BE2C (cell line): ENCODE results near the gene SLC6A8.

Experiments used
- DNase-seq: peaks from one replicate; pipeline ENCODE4 v3.0.0-alpha.2; 2020
- H3K27me3 ChIP-seq: fragments of 250-450 bp; sonication (Bioruptor Pico); 2 replicates; pipeline ENCODE4 v1.5.1; 2020; ENCODE audit warnings: mild to moderate bottlenecking
- H3K36me3 ChIP-seq: fragments of 250-450 bp; sonication (Bioruptor Pico); 2 replicates; pipeline ENCODE4 v1.5.1; 2020; ENCODE audit warnings: mild to moderate bottlenecking
- H3K4me1 ChIP-seq: fragments of 250-450 bp; sonication (Bioruptor Pico); 2 replicates; pipeline ENCODE4 v1.5.1; 2020
- H3K4me3 ChIP-seq: 2 replicates; pipeline ENCODE4 v1.5.1; 2011; ENCODE audit warnings: low read depth, low read length
- H3K9me3 ChIP-seq: fragments of 250-450 bp; sonication (Bioruptor Pico); 2 replicates; pipeline ENCODE4 v1.5.1; 2020
- CTCF ChIP-seq: IDR thresholded peaks from 2 replicates; pipeline ENCODE4 v1.5.1; 2012; ENCODE audit warnings: mild to moderate bottlenecking, low read depth, low read length

The SLC6A8 gene

DNA sequence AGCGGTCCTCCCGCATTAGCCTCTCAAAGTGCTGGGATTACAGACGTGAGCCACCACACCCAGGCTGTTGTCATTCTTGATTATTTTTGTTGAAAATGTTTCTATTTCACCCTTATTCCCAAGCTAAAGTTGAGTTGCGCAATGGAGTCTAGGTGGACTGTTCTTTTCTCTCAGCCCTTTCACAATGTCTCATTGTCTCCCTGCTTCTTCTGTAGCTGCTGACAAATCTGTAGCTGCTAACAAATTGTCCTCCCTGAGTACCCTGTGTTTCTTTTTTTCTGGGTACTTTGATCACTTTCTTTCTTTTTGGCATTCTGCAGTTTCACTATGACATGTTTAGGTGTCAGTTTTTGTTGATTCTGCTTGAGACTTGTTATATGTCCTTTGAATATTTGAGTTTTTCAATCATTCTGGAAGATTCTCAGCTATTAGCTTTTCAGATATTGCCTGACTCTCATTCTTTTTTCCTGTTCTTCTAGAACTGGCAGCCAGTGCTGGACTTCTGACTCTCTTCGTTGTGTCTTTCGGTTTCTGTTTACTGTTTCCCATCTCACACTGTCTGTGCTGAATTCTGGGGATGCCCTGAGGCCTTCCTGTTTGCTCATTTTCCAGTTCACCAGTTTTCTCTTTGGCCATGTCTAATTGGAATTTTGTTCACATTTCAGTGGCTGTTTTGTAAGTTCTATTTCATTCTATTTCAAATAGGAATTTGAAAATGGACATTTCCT, 43.6 kb downstream of the SLC6A8 start:
- no peak for DNase-seq
- no peaks in the 10 kb centered on the region for H3K36me3 ChIP-seq
- no peak overlapping the region for H3K4me3 ChIP-seq
- H3K9me3 ChIP-seq = no peaks in the 10 kb centered on the region
- H3K4me1 ChIP-seq = peaks cover 8% of the 10 kb centered on the region
- no peak for TF ChIP-seq CTCF
- H3K27me3 ChIP-seq = no peaks in the 10 kb centered on the region

DNA sequence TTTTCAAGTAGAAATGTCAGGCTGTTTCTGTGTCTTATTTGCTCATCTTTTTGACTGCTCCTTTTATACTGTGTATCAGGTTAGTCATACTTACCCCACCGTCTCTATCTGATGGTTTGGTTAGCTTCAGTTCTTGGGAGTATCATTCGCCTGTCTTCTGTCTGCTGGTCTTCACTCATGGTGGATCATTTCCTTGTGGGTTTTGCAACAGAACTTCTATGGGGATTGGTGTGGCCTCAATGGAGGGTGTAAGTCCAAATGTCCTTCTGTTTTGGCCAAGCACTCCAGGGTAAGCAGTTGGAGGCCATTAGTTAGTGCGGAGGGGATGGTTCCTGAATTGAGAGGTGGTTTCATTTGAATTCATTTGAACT, 44.1 kb downstream of the SLC6A8 start:
- no peak for DNase-seq
- Histone ChIP-seq H3K27me3 (no peaks in the 10 kb centered on the region), H3K36me3 (no peaks in the 10 kb centered on the region), H3K4me3 (no peak overlapping the region), H3K9me3 (no peaks in the 10 kb centered on the region), H3K4me1 (peaks cover 13% of the 10 kb centered on the region)
- no peak for TF ChIP-seq CTCF

GRCh38 chrX:153732401-153732800, 44.7 kb downstream of the SLC6A8 start:
- Histone ChIP-seq H3K36me3 (no peaks in the 10 kb centered on the region), H3K9me3 (no peaks in the 10 kb centered on the region), H3K4me3 (no peak overlapping the region), H3K27me3 (no peaks in the 10 kb centered on the region), H3K4me1 (peaks cover 11% of the 10 kb centered on the region)
- no peak for DNase-seq
- TF ChIP-seq CTCF = no peak

DNA sequence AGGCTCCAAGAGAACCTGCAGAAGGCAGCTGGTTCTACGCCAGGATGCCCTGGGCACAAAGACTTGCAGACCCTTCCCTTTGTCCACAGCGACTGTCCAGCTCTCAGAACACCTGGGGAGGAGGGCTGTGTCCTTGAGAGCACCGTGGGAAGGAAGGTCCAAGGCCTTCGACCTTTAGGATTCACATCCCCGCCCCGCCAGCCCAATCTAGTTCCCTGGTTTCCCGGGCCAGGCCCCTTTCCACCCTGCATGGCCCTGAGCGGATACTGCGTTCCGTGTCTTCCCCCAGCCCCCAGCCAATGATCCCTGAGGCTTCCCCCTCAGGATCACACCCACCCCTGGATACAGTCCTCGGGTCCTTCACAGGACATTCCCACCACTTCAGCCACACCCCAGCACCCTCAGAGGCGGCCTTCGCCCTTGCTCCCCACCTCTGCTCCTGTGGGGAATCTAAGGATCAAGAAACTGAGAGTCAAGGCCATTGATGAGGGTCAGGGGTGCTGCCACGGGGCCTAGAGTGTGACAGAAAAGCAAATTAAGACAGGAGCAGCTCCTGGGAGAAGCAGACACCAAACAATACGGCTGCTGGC, 46.0 kb downstream of the SLC6A8 start:
- TF ChIP-seq CTCF = no peak
- DNase-seq = no peak
- Histone ChIP-seq H3K27me3 (no peaks in the 10 kb centered on the region), H3K36me3 (no peaks in the 10 kb centered on the region), H3K4me3 (no peak overlapping the region), H3K4me1 (peaks cover 8% of the 10 kb centered on the region; the same call in 1 of the 2 replicates), H3K9me3 (no peaks in the 10 kb centered on the region)

DNA sequence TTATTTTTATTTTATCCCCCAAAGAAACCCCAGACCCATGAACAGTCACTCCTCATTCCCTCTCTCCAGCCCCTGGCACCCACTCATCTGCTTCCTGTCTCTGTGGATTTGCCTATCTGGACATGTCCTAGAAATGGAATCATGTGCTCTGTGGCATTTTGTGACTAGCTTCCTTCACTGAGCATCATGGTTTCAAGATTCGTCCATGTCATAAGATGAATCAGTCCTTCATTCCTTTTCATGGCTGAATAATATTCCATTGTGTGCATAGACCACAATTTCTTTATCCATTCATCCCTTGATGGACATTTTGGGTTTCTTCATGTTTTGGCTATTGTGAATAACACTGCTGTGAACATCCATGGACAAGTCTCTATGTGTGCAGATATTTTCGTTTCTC, 47.1 kb downstream of the SLC6A8 start:
- peaks cover 8% of the 10 kb centered on the region; the same call in 1 of the 2 replicates for H3K4me1 ChIP-seq
- TF ChIP-seq CTCF = no peak
- DNase-seq = no peak
- H3K27me3 ChIP-seq = no peaks in the 10 kb centered on the region
- no peak overlapping the region for H3K4me3 ChIP-seq
- no peaks in the 10 kb centered on the region for H3K9me3 ChIP-seq
- no peaks in the 10 kb centered on the region for H3K36me3 ChIP-seq

DNA sequence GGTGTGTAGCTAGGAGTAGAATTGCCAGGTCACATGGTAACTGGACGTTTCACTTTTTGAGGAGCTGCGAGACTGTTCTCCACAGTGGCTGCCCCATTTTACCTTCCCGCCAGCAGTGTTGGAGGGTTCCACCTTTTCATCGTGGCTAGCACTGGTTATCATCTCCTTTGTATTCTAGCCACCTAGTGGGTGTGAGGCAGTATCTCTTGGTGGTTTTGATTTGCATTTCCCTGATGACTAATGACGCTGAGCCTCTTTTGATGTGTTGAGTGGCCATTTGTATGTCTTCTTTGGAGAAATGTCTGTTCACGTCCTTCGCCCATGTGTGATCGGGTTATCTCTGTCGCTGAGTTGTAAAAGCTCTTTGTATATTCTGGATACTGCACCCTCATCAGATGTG, 47.5 kb downstream of the SLC6A8 start:
- no peak for TF ChIP-seq CTCF
- Histone ChIP-seq H3K36me3 (no peaks in the 10 kb centered on the region), H3K9me3 (no peaks in the 10 kb centered on the region), H3K27me3 (no peaks in the 10 kb centered on the region), H3K4me3 (no peak overlapping the region), H3K4me1 (peaks cover 8% of the 10 kb centered on the region; the same call in 1 of the 2 replicates)
- no peak for DNase-seq
